Globus pallidus (tissue), 1 donor: Measurements from ENCODE around the gene NINJ2.

Experiments used
- DNase-seq: peaks from one replicate; pipeline ENCODE4 v3.0.0-alpha.2; 2015; ENCODE audit warnings: low spot score

The NINJ2 gene

GRCh38 chr12:530308-530707, 132.9 kb downstream of the NINJ2 start:
- no peak for DNase-seq

GRCh38 chr12:527729-528128, 135.5 kb downstream of the NINJ2 start:
- no peak for DNase-seq

- DNase-seq: no peak
These were observed 136.0 kb downstream of the NINJ2 start for GRCh38 chr12:527241-527640.

- no peak for DNase-seq
These were observed 137.2 kb downstream of the NINJ2 start for GRCh38 chr12:526089-526488.

- DNase-seq: no peak
These were observed 138.9 kb downstream of the NINJ2 start for GRCh38 chr12:524167-524951.

GRCh38 chr12:522692-523378, 140.4 kb downstream of the NINJ2 start:
- DNase-seq: no peak

- no peak for DNase-seq
These were observed 143.1 kb downstream of the NINJ2 start for GRCh38 chr12:520119-520518.

GRCh38 chr12:517538-517937, 145.7 kb downstream of the NINJ2 start:
- DNase-seq: no peak
